ENCODE measurements around the gene ACAP2. TPM values are rescaled to one million over a fixed set of nuclear protein-coding genes. Genes with fewer than 3 reads are reported as not detected.

ACAP2 gene
- total RNA-seq, 4 donors from 2014 or later, result 13.2 to 27.6 (median 15.5) TPM

DNA sequence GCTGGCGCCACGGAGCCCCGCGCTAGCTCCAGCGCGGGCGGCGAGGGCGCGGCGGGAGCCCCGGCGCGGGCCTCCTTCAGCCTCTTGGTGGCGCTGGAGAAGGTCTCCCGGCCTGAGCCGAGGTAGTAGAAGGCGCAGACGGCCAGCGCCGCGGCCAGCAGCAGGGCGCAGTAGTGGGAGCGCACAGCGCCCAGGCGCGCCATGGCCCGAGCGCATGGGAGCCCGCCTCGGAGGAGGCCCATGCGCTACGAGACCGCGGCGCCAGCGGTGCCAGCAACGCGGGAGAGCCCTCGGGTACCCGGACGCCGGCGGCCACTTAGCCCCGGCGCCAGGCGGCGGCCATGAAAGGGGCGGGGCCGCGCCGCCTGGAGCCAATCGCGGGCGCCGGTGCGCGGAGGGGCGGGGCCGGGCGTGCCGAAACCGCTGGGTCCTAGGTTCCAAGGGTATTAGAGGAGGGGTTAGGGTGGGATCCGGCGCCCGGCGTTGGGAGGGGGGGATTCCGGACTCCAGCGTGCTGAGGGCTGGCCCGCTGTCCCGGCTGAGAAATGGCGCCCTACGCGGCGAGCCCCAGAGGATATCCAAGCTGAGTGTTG is 171.9 kb downstream of the ACAP2 start, which contains the start of gene XXYLT1:
XXYLT1 (minus strand) TSS at position 343 of the 593 bp plus-strand sequence; CDS start at position 242, 101 bp downstream.
- TF ChIP-seq, protein P1, sequence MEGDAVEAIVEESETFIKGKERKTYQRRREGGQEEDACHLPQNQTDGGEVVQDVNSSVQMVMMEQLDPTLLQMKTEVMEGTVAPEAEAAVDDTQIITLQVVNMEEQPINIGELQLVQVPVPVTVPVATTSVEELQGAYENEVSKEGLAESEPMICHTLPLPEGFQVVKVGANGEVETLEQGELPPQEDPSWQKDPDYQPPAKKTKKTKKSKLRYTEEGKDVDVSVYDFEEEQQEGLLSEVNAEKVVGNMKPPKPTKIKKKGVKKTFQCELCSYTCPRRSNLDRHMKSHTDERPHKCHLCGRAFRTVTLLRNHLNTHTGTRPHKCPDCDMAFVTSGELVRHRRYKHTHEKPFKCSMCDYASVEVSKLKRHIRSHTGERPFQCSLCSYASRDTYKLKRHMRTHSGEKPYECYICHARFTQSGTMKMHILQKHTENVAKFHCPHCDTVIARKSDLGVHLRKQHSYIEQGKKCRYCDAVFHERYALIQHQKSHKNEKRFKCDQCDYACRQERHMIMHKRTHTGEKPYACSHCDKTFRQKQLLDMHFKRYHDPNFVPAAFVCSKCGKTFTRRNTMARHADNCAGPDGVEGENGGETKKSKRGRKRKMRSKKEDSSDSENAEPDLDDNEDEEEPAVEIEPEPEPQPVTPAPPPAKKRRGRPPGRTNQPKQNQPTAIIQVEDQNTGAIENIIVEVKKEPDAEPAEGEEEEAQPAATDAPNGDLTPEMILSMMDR (IDR thresholded peaks at IDR 0.05 in 4 of 5, conservative IDR thresholded peaks at IDR 0.05 in 1 of 5), result peak; percentile 48 to 89 (median 62)
- no peak for TF ChIP-seq POLR2A (IDR thresholded peaks at IDR 0.05)
- intact Hi-C loops (cut with DNase I; ENCODE audit: low total_unique reads), result loop anchor here (1.0 to 10.0 kb wide), 3 partner anchors 172 to 584 kb away; partner anchors contain the start of gene ACAP2
- no peaks in the 10 kb centered on the region for H3K9me3 ChIP-seq
- no peaks in the 10 kb centered on the region for H3K36me3 ChIP-seq
- in situ Hi-C loops (cut with MboI; ENCODE audit: low sequenced_read_pairs in 4 of 4), result loop anchor here (5.0 to 25.0 kb wide), 4 partner anchors 241 to 259 kb away; no protein-coding TSS in a partner anchor
- DNase-seq (peak; percentile 70 to 81), ATAC-seq (peak; percentile 93 to 96)
- H3K4me3 ChIP-seq, result peak within 1 kb of the TSS; percentile 73 to 96 (median 85)
- H3K27me3 ChIP-seq, result no peaks in the 10 kb centered on the region
- peaks cover 15 to 19% of the 10 kb centered on the region in 2 donors for H3K4me1 ChIP-seq
- peak within 1 kb of the TSS; percentile 78 to 95 (median 87) for H3K27ac ChIP-seq

DNA sequence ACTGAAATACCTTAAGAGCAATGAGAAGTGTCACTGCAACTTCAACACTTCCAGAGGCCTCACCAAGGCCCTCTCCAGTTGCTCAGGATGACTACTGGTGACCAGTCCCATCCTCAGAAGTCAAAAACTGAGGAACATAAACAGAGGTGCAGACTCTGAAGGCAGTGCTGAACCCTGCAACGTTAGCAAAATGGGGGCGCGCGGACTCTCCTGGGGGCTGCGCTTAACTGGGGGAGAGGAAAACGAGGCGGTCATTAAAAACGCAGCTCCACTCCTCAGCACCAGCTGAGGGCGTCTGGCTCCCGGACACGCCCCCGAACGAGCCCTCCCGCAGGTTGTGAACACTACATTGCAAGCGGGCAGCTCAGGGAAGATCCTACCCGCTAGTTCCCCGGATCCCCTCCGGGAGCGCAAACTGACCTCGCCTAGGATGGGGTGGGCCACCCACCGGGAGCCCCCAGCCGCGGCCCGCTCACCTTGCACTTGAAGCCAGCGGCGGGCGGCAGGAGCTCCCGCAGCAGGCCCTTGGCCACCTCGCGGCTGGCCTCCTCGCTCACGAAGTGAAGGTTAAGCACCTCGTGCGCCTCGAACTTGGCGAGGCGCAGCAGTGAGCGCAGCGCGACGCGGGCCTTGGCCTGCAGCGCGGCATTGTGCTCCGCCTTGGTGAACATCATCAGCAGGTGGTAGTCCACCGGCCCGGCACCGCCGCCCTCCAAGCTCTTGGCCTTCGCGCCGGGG is 172.6 kb downstream of the ACAP2 start:
- Histone ChIP-seq H3K27ac (peak overlapping the region; percentile 78 to 95 (median 87)), H3K4me1 (peaks cover 15 to 19% of the 10 kb centered on the region in 2 donors), H3K27me3 (no peaks in the 10 kb centered on the region), H3K36me3 (no peaks in the 10 kb centered on the region), H3K9me3 (no peaks in the 10 kb centered on the region), H3K4me3 (peak overlapping the region; percentile 73 to 96 (median 85))
- in situ Hi-C loops (cut with MboI; ENCODE audit: low sequenced_read_pairs in 4 of 4), result loop anchor here (5.0 to 25.0 kb wide), 4 partner anchors 242 to 258 kb away; no protein-coding TSS in a partner anchor
- DNase-seq (no peak), ATAC-seq (peak; percentile 11 to 12)
- intact Hi-C loops (cut with DNase I; ENCODE audit: low total_unique reads), result loop anchor here (2.0 to 10.0 kb wide), 2 partner anchors 173 to 585 kb away; partner anchors contain the start of gene ACAP2
- TF ChIP-seq, protein P1 (IDR thresholded peaks at IDR 0.05 in 4 of 5, conservative IDR thresholded peaks at IDR 0.05 in 1 of 5), result no peak
- TF ChIP-seq POLR2A (IDR thresholded peaks at IDR 0.05), result no peak

DNA sequence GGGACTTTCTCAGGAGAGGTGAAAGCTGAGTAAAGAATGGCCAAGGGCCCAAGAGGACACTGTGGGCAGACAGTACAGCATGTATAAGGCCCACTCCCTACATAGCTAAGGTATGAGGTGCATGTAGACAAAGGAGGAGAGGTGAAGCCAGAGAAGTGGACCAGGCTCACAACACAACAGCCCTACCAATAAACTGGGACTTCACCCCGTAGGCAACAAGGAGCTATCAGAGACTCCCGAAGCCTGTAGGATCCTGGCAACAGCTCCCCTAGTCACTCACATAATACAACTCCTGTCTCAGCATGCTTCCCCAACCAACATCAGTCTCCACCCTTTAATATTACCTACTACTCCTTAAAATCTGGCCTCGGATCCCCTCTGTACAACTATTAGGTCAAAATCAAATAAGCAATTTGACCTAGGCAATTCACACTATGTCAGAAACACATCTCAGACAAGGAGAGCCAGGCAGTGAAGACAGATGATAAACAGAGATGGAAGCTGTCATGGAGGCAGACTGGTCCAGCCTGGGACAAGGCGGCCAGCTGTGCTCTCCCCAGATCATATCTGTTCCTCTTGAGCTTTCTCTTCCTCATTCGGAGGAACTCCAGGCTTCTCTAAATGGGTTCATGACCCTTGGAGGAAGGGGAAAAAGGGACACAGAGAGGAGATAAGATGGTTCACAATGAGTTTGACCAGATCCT is 173.3 kb downstream of the ACAP2 start:
- no peaks in the 10 kb centered on the region for H3K27me3 ChIP-seq
- in situ Hi-C loops (cut with MboI; ENCODE audit: low sequenced_read_pairs in 4 of 4), result loop anchor here (5.0 to 25.0 kb wide), 7 partner anchors 243 to 595 kb away; partner anchors contain the start of genes LSG1 (in 2 of the 4) and FAM43A (in 1 of the 4)
- no peak for TF ChIP-seq POLR2A (IDR thresholded peaks at IDR 0.05)
- TF ChIP-seq, protein P1 (IDR thresholded peaks at IDR 0.05 in 4 of 5, conservative IDR thresholded peaks at IDR 0.05 in 1 of 5), result no peak
- peaks cover 15 to 19% of the 10 kb centered on the region in 2 donors for H3K4me1 ChIP-seq
- peak overlapping the region in 3 of 4 donors; percentile 79 to 96 (median 91) for H3K4me3 ChIP-seq
- intact Hi-C loops (cut with DNase I; ENCODE audit: low total_unique reads), result loop anchor here (2.0 to 10.0 kb wide), 2 partner anchors 173 to 585 kb away; partner anchors contain the start of gene ACAP2
- no peaks in the 10 kb centered on the region for H3K9me3 ChIP-seq
- ATAC-seq (no peak), DNase-seq (no peak)
- no peak overlapping the region for H3K27ac ChIP-seq
- no peaks in the 10 kb centered on the region for H3K36me3 ChIP-seq

DNA sequence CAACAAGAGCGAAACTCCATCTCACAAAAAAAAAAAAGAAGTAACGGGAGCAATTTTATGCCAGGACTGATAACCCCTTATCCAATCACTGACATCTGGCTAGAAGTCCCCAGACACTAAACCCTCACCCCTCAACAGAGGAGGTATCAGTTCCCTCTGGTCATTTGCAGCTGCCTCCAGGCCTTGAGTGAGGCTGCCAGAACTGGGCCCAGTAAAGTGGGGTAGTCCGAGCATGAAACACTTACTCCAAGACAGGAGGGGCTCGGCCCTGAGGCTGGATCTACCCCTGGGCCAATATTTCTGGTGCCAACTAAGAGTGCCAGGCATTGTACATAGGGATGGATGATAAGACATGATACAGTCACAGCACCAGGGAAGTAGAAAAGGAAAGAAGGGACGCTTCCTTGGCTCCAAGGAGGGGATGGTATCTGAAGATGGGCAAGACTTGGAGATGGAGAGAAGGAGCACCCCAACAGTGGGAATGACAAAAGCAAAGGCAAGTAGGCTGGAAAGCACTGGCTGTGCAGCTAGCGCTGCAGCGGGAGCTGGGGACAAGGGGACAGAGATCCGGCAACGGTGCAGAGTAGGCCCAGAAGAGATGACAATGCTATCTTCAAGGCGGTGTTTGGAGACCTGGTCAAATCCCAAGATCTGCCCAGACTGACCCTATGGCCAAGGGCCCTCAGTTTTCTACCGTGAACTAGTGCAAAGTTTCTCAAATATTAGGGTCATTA is 174.1 kb downstream of the ACAP2 start:
- Histone ChIP-seq H3K36me3 (no peaks in the 10 kb centered on the region), H3K27ac (no peak overlapping the region), H3K27me3 (no peaks in the 10 kb centered on the region), H3K4me1 (peaks cover 15 to 19% of the 10 kb centered on the region in 2 donors), H3K9me3 (no peaks in the 10 kb centered on the region), H3K4me3 (no peak overlapping the region)
- ATAC-seq, result no peak
- intact Hi-C loops (cut with DNase I; ENCODE audit: low total_unique reads), result no loop called here
- DNase-seq, result no peak
- in situ Hi-C loops (cut with MboI; ENCODE audit: low sequenced_read_pairs in 4 of 4), result loop anchor here (5.0 to 25.0 kb wide), 6 partner anchors 244 to 594 kb away; partner anchors contain the start of genes LSG1 (in 2 of the 4) and FAM43A (in 1 of the 4)
- TF ChIP-seq, protein P1 (IDR thresholded peaks at IDR 0.05 in 4 of 5, conservative IDR thresholded peaks at IDR 0.05 in 1 of 5), result no peak
- no peak for TF ChIP-seq POLR2A (IDR thresholded peaks at IDR 0.05)
